HEK293T (cell line): ENCODE measurements around the gene SCAF4.

Experiments used
- BHLHE40 ChIP-seq: fragments of 450-650 bp; IDR thresholded peaks from 2 replicates; pipeline ENCODE4 v1.6.1; 2016; ENCODE audit warnings: mild to moderate bottlenecking, moderate library complexity, borderline replicate concordance
- CTBP1 ChIP-seq: fragments of 450-650 bp; IDR thresholded peaks from 2 replicates; pipeline ENCODE4 v1.6.1; 2016; ENCODE audit warnings: borderline replicate concordance
- FOXA1 ChIP-seq: fragments of 450-650 bp; IDR thresholded peaks from 2 replicates; pipeline ENCODE4 v1.6.1; 2016; ENCODE audit warnings: mild to moderate bottlenecking
- FOXM1 ChIP-seq: fragments of 450-650 bp; IDR thresholded peaks from 2 replicates; pipeline ENCODE4 v1.6.1; 2017; ENCODE audit warnings: mild to moderate bottlenecking, borderline replicate concordance
- HDGF ChIP-seq: fragments of 450-650 bp; IDR thresholded peaks from 2 replicates; pipeline ENCODE4 v1.6.1; 2017; ENCODE audit warnings: antibody characterized with exemption, borderline replicate concordance
- L3MBTL2 ChIP-seq: fragments of 450-650 bp; conservative IDR thresholded peaks from 2 replicates; pipeline ENCODE4 v1.6.1; 2016; ENCODE audit warnings: mild to moderate bottlenecking
- LEF1 ChIP-seq: fragments of 450-650 bp; IDR thresholded peaks from 2 replicates; pipeline ENCODE4 v1.6.1; 2017; ENCODE audit warnings: mild to moderate bottlenecking, borderline replicate concordance
- SP1 ChIP-seq: fragments of 450-650 bp; IDR thresholded peaks from 2 replicates; pipeline ENCODE4 v1.6.1; 2017
- SUZ12 ChIP-seq: fragments of 450-650 bp; IDR thresholded peaks from 2 replicates; pipeline ENCODE4 v1.6.1; 2016; ENCODE audit warnings: mild to moderate bottlenecking
- TARDBP ChIP-seq: fragments of 450-650 bp; IDR thresholded peaks from 2 replicates; pipeline ENCODE4 v1.6.1; 2016

DNA sequence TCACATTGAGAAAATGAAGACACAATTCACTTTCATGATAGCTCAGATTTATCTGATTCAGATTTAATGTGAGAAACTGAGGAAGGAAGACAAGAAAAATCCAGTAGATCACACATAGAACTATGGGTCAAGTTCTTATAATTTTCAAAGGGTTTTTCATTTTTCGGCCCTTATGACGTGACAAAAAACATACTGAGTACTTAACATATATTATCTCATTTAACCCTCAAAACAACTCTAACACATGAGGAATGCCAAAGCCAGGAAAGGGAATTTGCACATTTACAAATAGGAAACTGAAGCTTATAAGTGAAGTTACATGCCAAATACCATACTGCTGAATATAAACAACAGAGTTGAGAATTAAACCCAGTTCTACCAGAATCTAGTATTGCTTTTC, 44.8 kb downstream of the SCAF4 start:
- TF ChIP-seq BHLHE40 (no peak), LEF1 (no peak), FOXM1 (no peak), SUZ12 (no peak), L3MBTL2 (no peak), CTBP1 (no peak), SP1 (no peak), TARDBP (no peak), FOXA1 (no peak), HDGF (no peak)
